Vagina (tissue), 2 donors: ENCODE measurements around the gene TMBIM6. TPM values are rescaled to one million over a fixed set of nuclear protein-coding genes. Genes with fewer than 3 reads are reported as not detected.

Source experiments
- DNase-seq, 2 donors: peaks; one replicate each; pipeline ENCODE4 v3.0.0-alpha.2; 2017; ENCODE audit errors: extremely low spot score in 2 of 2
- H3K27ac ChIP-seq: fragments of 200-600 bp; sonication (generic); one replicate; pipeline ENCODE4 v1.5.1; 2019
- H3K27me3 ChIP-seq: fragments of 200-600 bp; sonication (generic); one replicate; pipeline ENCODE4 v1.5.1; 2019
- H3K36me3 ChIP-seq, 2 donors: fragments of 200-600 bp; sonication (generic); one replicate each; pipeline ENCODE4 v1.5.1; 2017 to 2019
- H3K4me1 ChIP-seq: fragments of 200-600 bp; sonication (generic); one replicate; pipeline ENCODE4 v1.5.1; 2019
- H3K4me3 ChIP-seq, 2 donors: fragments of 200-600 bp; sonication (generic); 1 replicate in 1 of 2; 2 replicates in 1 of 2; pipeline ENCODE4 v1.5.1; 2016 to 2019
- H3K9me3 ChIP-seq: fragments of 200-600 bp; sonication (generic); one replicate; pipeline ENCODE4 v1.5.1; 2019
- CTCF ChIP-seq, 3 experiments: fragments of 450-650 bp in 2 of 3; fragments of 200-600 bp in 1 of 3; sonication (generic) in 1 of 3; IDR thresholded peaks; one replicate each; pipeline ENCODE4 v1.5.1; 2017 to 2019; ENCODE audit warnings: antibody characterized with exemption in 3 of 3, mild to moderate bottlenecking in 2 of 3, moderate library complexity in 2 of 3
- POLR2A ChIP-seq, 2 donors: fragments of 450-650 bp; IDR thresholded peaks; one replicate each; pipeline ENCODE4 v1.6.1; 2017; ENCODE audit warnings: antibody characterized with exemption in 2 of 2, mild to moderate bottlenecking in 2 of 2, moderate library complexity in 2 of 2
- POLR2AphosphoS5 ChIP-seq, 2 donors: sonication (generic); formaldehyde crosslinking; IDR thresholded peaks; one replicate each; pipeline ENCODE4 v1.9.0; 2017; ENCODE audit warnings: antibody characterized with exemption in 2 of 2, mild to moderate bottlenecking in 2 of 2, low read depth in 1 of 2; ENCODE audit not compliant: insufficient read depth in 1 of 2
- intact Hi-C: fragments of 100-400 bp; cut with DNase I; formaldehyde crosslinking; loops from one replicate; pipeline ENCODE4 v1.15.1; 2023
- total RNA-seq: library from RNA; depleted of rRNA; stranded (reverse); fragments of >200 nt; gene quantifications from one replicate; pipeline ENCODE4 v1.2.3, GENCODE V29; 2016

TMBIM6 gene
- total RNA-seq, 1 donor from 2014 or later = 240 TPM

GRCh38 chr12:49787672-49788071, 46.3 kb downstream of the TMBIM6 start:
- H3K9me3 ChIP-seq = no peaks in the 10 kb centered on the region
- H3K27ac ChIP-seq = no peak overlapping the region
- intact Hi-C loops = no loop called here
- no peak overlapping the region for H3K4me3 ChIP-seq
- DNase-seq = no peak
- peaks cover 0 to 4% of the 10 kb centered on the region in 2 donors for H3K36me3 ChIP-seq
- H3K27me3 ChIP-seq = no peaks in the 10 kb centered on the region
- peaks cover 8% of the 10 kb centered on the region for H3K4me1 ChIP-seq
- TF ChIP-seq POLR2A (IDR thresholded peaks at IDR 0.05) = no peak

- Histone ChIP-seq H3K27me3 (no peaks in the 10 kb centered on the region), H3K4me1 (no peaks in the 10 kb centered on the region), H3K9me3 (no peaks in the 10 kb centered on the region), H3K4me3 (no peak overlapping the region), H3K36me3 (peaks cover 0 to 5% of the 10 kb centered on the region in 2 donors), H3K27ac (no peak overlapping the region)
- no peak for DNase-seq
- intact Hi-C loops = no loop called here
- TF ChIP-seq POLR2A (IDR thresholded peaks at IDR 0.05) = no peak
- no peak for TF ChIP-seq CTCF (IDR thresholded peaks at IDR 0.05)
These were observed 48.6 kb downstream of the TMBIM6 start for GRCh38 chr12:49789992-49790391.

- Histone ChIP-seq H3K4me1 (no peaks in the 10 kb centered on the region), H3K27ac (no peak overlapping the region), H3K27me3 (no peaks in the 10 kb centered on the region), H3K9me3 (no peaks in the 10 kb centered on the region), H3K36me3 (peaks cover 0 to 5% of the 10 kb centered on the region in 2 donors), H3K4me3 (no peak overlapping the region)
- no peak for TF ChIP-seq POLR2AphosphoS5 (IDR thresholded peaks at IDR 0.05; ENCODE audit: insufficient read depth in 1 of 2, low read depth in 1 of 2)
- TF ChIP-seq CTCF (IDR thresholded peaks at IDR 0.05) = no peak
- TF ChIP-seq POLR2A (IDR thresholded peaks at IDR 0.05) = no peak
- intact Hi-C loops = no loop called here
- DNase-seq = no peak
These were observed 49.6 kb downstream of the TMBIM6 start for GRCh38 chr12:49790741-49791555.

- TF ChIP-seq POLR2AphosphoS5 (IDR thresholded peaks at IDR 0.05; ENCODE audit: insufficient read depth in 1 of 2, low read depth in 1 of 2) (no peak), POLR2A (IDR thresholded peaks at IDR 0.05) (no peak), CTCF (IDR thresholded peaks at IDR 0.05) (no peak)
- Histone ChIP-seq H3K9me3 (no peaks in the 10 kb centered on the region), H3K4me1 (no peaks in the 10 kb centered on the region), H3K36me3 (peaks cover 0 to 10% of the 10 kb centered on the region in 2 donors), H3K4me3 (no peak overlapping the region), H3K27ac (no peak overlapping the region), H3K27me3 (no peaks in the 10 kb centered on the region)
- intact Hi-C loops = no loop called here
- no peak for DNase-seq
These were observed 50.3 kb downstream of the TMBIM6 start for GRCh38 chr12:49791700-49792099.

GRCh38 chr12:49792181-49792970, 51.0 kb downstream of the TMBIM6 start:
- Histone ChIP-seq H3K27ac (no peak overlapping the region), H3K4me1 (no peaks in the 10 kb centered on the region), H3K9me3 (no peaks in the 10 kb centered on the region), H3K27me3 (no peaks in the 10 kb centered on the region), H3K4me3 (no peak overlapping the region), H3K36me3 (peaks cover 0 to 17% of the 10 kb centered on the region in 2 donors)
- DNase-seq = no peak
- TF ChIP-seq CTCF (IDR thresholded peaks at IDR 0.05) (no peak), POLR2A (IDR thresholded peaks at IDR 0.05) (no peak), POLR2AphosphoS5 (IDR thresholded peaks at IDR 0.05; ENCODE audit: insufficient read depth in 1 of 2, low read depth in 1 of 2) (no peak)
- intact Hi-C loops = no loop called here
